CD4-positive, CD25-positive, alpha-beta regulatory T cell (primary cell): Measurements from ENCODE around the gene ANKZF1. TPM values are rescaled to one million over a fixed set of nuclear protein-coding genes. Genes with fewer than 3 reads are reported as not detected.

Experiments used
- ATAC-seq, 2 donors: fragments of 150-1000 bp; cut with Tn5 transposase; one replicate each; pipeline ENCODE4 v1.10.0; 2021; ENCODE audit warnings: low read depth in 2 of 2, moderate number of reproducible peaks in 2 of 2, moderate library complexity in 1 of 2
- DNase-seq, 3 donors: peaks; one replicate each; pipeline versions ENCODE4 v3.0.0 to v3.0.0-alpha.2; 2012 to 2022; ENCODE audit warnings: mixed read lengths in 1 of 3
- H3K27ac ChIP-seq: one replicate; pipeline ENCODE4 v1.7.0; 2013; ENCODE audit warnings: mild to moderate bottlenecking, low read length; ENCODE audit not compliant: insufficient read depth, poor library complexity, severe bottlenecking
- H3K27me3 ChIP-seq: one replicate; pipeline ENCODE4 v1.7.0; 2013; ENCODE audit warnings: low read length; ENCODE audit not compliant: control insufficient read depth, insufficient read depth
- H3K36me3 ChIP-seq: one replicate; pipeline ENCODE4 v1.7.0; 2013; ENCODE audit warnings: mild to moderate bottlenecking, low read length, moderate library complexity; ENCODE audit not compliant: control insufficient read depth, insufficient read depth
- H3K4me1 ChIP-seq: 2 replicates; pipeline ENCODE4 v1.7.0; 2013; ENCODE audit warnings: mild to moderate bottlenecking, low read length; ENCODE audit not compliant: insufficient read depth, control insufficient read depth, poor library complexity, severe bottlenecking
- H3K4me3 ChIP-seq: one replicate; pipeline ENCODE4 v1.7.0; 2013; ENCODE audit warnings: low read depth, mild to moderate bottlenecking, low read length, moderate library complexity
- H3K9me3 ChIP-seq, 2 experiments: 1 replicate in 1 of 2; 2 replicates in 1 of 2; pipeline ENCODE4 v1.7.0; 2013; ENCODE audit warnings: low read length in 2 of 2, mild to moderate bottlenecking in 1 of 2, moderate library complexity in 1 of 2; ENCODE audit not compliant: control insufficient read depth in 2 of 2
- H3K27ac Mint-ChIP-seq, 3 donors: one replicate each; pipeline ENCODE4 v1.8.0; 2020 to 2022; ENCODE audit warnings: mild to moderate bottlenecking in 3 of 3, mixed read lengths in 3 of 3, moderate library complexity in 2 of 3
- H3K27me3 Mint-ChIP-seq: one replicate; pipeline ENCODE4 v1.8.0; 2022; ENCODE audit warnings: mild to moderate bottlenecking, mixed read lengths
- H3K36me3 Mint-ChIP-seq: one replicate; pipeline ENCODE4 v1.8.0; 2020; ENCODE audit warnings: mixed read lengths
- H3K4me1 Mint-ChIP-seq, 4 donors: one replicate each; pipeline ENCODE4 v1.8.0; 2020 to 2022; ENCODE audit warnings: mixed read lengths in 4 of 4, mild to moderate bottlenecking in 1 of 4
- H3K4me3 Mint-ChIP-seq, 4 donors: one replicate each; pipeline ENCODE4 v1.8.0; 2020 to 2022; ENCODE audit warnings: mild to moderate bottlenecking in 4 of 4, mixed read lengths in 4 of 4, moderate library complexity in 3 of 4
- H3K9me3 Mint-ChIP-seq, 7 donors: one replicate each; pipeline ENCODE4 v1.8.0; 2020 to 2022; ENCODE audit warnings: mixed read lengths in 7 of 7, mild to moderate bottlenecking in 3 of 7, moderate library complexity in 2 of 7
- polyA plus RNA-seq, 4 donors: library from polyadenylated mRNA; unstranded; fragments of 300-500 nt; fragmentation: Illumina TruSeq; gene quantifications; one replicate each; pipeline ENCODE4 v1.2.3, GENCODE V29; 2021
- total RNA-seq: library from RNA; stranded (reverse); gene quantifications from one replicate; pipeline ENCODE4 v1.2.3, GENCODE V29; 2022

ANKZF1 gene
- total and polyA plus RNA-seq, 5 donors from 2014 or later: 23.5 to 123 (median 31.9) TPM

GRCh38 chr2:219216535-219216915 is 13.1 kb upstream of the ANKZF1 start:
- Histone ChIP-seq H3K4me1 (peaks cover 25% of the 10 kb centered on the region), H3K9me3 (no peaks in the 10 kb centered on the region), H3K4me3 (no peak overlapping the region), H3K27me3 (no peaks in the 10 kb centered on the region), H3K36me3 (peaks cover 10% of the 10 kb centered on the region), H3K27ac (no peak overlapping the region)
- peak overlapping the region in 2 of 4 donors; percentile 53 to 58 for H3K4me3 Mint-ChIP-seq
- ATAC-seq (no peak), DNase-seq (no peak)
- peak overlapping the region in 1 of 3 donors; percentile 60 for H3K27ac Mint-ChIP-seq
- peaks cover 0 to 2% (median 0%) of the 10 kb centered on the region in 7 donors for H3K9me3 Mint-ChIP-seq
- H3K36me3 Mint-ChIP-seq: peaks cover 7% of the 10 kb centered on the region
- H3K4me1 Mint-ChIP-seq: peaks cover 9 to 25% (median 15%) of the 10 kb centered on the region in 4 donors
- no peaks in the 10 kb centered on the region for H3K27me3 Mint-ChIP-seq

GRCh38 chr2:219218217-219218731 is 11.3 kb upstream of the ANKZF1 start:
- Mint-ChIP-seq H3K27me3 (no peaks in the 10 kb centered on the region), H3K36me3 (peaks cover 10% of the 10 kb centered on the region), H3K27ac (peak overlapping the region in 2 of 3 donors; percentile 84 to 86), H3K4me1 (peaks cover 10 to 24% (median 14%) of the 10 kb centered on the region in 4 donors), H3K4me3 (peak overlapping the region; percentile 86 to 92 (median 88)), H3K9me3 (peaks cover 0 to 2% (median 0%) of the 10 kb centered on the region in 7 donors)
- Histone ChIP-seq H3K4me1 (peaks cover 23% of the 10 kb centered on the region), H3K27ac (peak overlapping the region; percentile 50), H3K4me3 (peak overlapping the region; percentile 66), H3K36me3 (peaks cover 25% of the 10 kb centered on the region), H3K27me3 (no peaks in the 10 kb centered on the region), H3K9me3 (no peaks in the 10 kb centered on the region)
- ATAC-seq (peak; percentile 14 to 23), DNase-seq (no peak)

- peaks cover 0 to 2% (median 0%) of the 10 kb centered on the region in 7 donors for H3K9me3 Mint-ChIP-seq
- H3K27ac Mint-ChIP-seq: peak within 1 kb of the TSS; percentile 27 to 86 (median 84)
- H3K27me3 Mint-ChIP-seq: no peaks in the 10 kb centered on the region
Measured at GRCh38 chr2:219218732-219219701, 10.6 kb upstream of the ANKZF1 start, which contains the start of gene ABCB6. TSS of gene ABCB6 (minus strand) at chr2:219218958. CDS start at chr2:219218673, 285 bp downstream.

GRCh38 chr2:219219784-219220532 is 9.6 kb upstream of the ANKZF1 start:
- Mint-ChIP-seq H3K9me3 (peaks cover 0 to 2% (median 0%) of the 10 kb centered on the region in 7 donors), H3K27me3 (no peaks in the 10 kb centered on the region), H3K4me1 (peaks cover 9 to 26% (median 15%) of the 10 kb centered on the region in 4 donors), H3K36me3 (peaks cover 21% of the 10 kb centered on the region), H3K27ac (peak overlapping the region in 1 of 3 donors; percentile 67), H3K4me3 (peak overlapping the region; percentile 85 to 89 (median 86))
- Histone ChIP-seq H3K4me1 (peaks cover 23% of the 10 kb centered on the region), H3K9me3 (no peaks in the 10 kb centered on the region), H3K27me3 (no peaks in the 10 kb centered on the region), H3K36me3 (peaks cover 42% of the 10 kb centered on the region), H3K27ac (no peak overlapping the region), H3K4me3 (no peak overlapping the region)
- DNase-seq: no peak
- no peak for ATAC-seq

More at GRCh38 chr2:219218732-219219701, 10.6 kb upstream of the ANKZF1 start, which contains the start of gene ABCB6:
- no peaks in the 10 kb centered on the region for H3K27me3 ChIP-seq
- H3K4me3 ChIP-seq: peak within 1 kb of the TSS; percentile 66
- DNase-seq (peak; percentile 80 to 93 (median 86)), ATAC-seq (peak; percentile 77 to 80)
- Mint-ChIP-seq H3K36me3 (peaks cover 17% of the 10 kb centered on the region), H3K4me1 (peaks cover 10 to 26% (median 14%) of the 10 kb centered on the region in 4 donors), H3K4me3 (peak within 1 kb of the TSS; percentile 86 to 92 (median 88))
- peaks cover 32% of the 10 kb centered on the region for H3K36me3 ChIP-seq
- peaks cover 23% of the 10 kb centered on the region for H3K4me1 ChIP-seq
- no peaks in the 10 kb centered on the region for H3K9me3 ChIP-seq
- peak within 1 kb of the TSS; percentile 50 for H3K27ac ChIP-seq

- Mint-ChIP-seq H3K36me3 (peaks cover 26% of the 10 kb centered on the region), H3K4me1 (peaks cover 9 to 31% (median 16%) of the 10 kb centered on the region in 4 donors), H3K9me3 (peaks cover 0 to 2% (median 0%) of the 10 kb centered on the region in 7 donors), H3K4me3 (peak overlapping the region in 1 of 4 donors; percentile 87), H3K27ac (no peak overlapping the region), H3K27me3 (no peaks in the 10 kb centered on the region)
- DNase-seq (no peak), ATAC-seq (no peak)
- Histone ChIP-seq H3K27me3 (no peaks in the 10 kb centered on the region), H3K4me3 (no peak overlapping the region), H3K36me3 (peaks cover 51% of the 10 kb centered on the region), H3K4me1 (peaks cover 23% of the 10 kb centered on the region), H3K9me3 (no peaks in the 10 kb centered on the region), H3K27ac (no peak overlapping the region)
Measured at GRCh38 chr2:219220652-219221402, 8.8 kb upstream of the ANKZF1 start.

- no peak for ATAC-seq
Measured at GRCh38 chr2:219221957-219222518, 7.6 kb upstream of the ANKZF1 start.

More at GRCh38 chr2:219221957-219222518, 7.6 kb upstream of the ANKZF1 start:
- Mint-ChIP-seq H3K4me1 (peaks cover 11 to 31% (median 19%) of the 10 kb centered on the region in 4 donors), H3K9me3 (peaks cover 0 to 2% (median 0%) of the 10 kb centered on the region in 7 donors), H3K27me3 (no peaks in the 10 kb centered on the region), H3K27ac (peak overlapping the region in 1 of 3 donors; percentile 66), H3K4me3 (peak overlapping the region in 2 of 4 donors; percentile 32 to 83), H3K36me3 (peaks cover 28% of the 10 kb centered on the region)
- Histone ChIP-seq H3K27ac (no peak overlapping the region), H3K4me3 (no peak overlapping the region), H3K4me1 (peaks cover 23% of the 10 kb centered on the region), H3K9me3 (no peaks in the 10 kb centered on the region), H3K36me3 (peaks cover 59% of the 10 kb centered on the region), H3K27me3 (no peaks in the 10 kb centered on the region)
- DNase-seq: no peak
